ENCODE measurements around the gene KCNK4. TPM values are rescaled to one million over a fixed set of nuclear protein-coding genes. Genes with fewer than 3 reads are reported as not detected.
A peak's percentile ranks its signal among the peaks of the same experiment; 100 is the strongest.

Gene KCNK4
- total and polyA plus RNA-seq, 4 donors: not detected

- H3K36me3 ChIP-seq (ENCODE audit: control insufficient read depth in 4 of 4, insufficient read depth in 3 of 4, low read depth in 1 of 4, low read length in 3 of 4): no peaks in the 10 kb centered on the region
- TF ChIP-seq HNF4G (IDR thresholded peaks at IDR 0.05): no peak
- TF ChIP-seq YY1 (IDR thresholded peaks at IDR 0.05): no peak
- TF ChIP-seq CTCF (IDR thresholded peaks at IDR 0.05; ENCODE audit: low read depth, low read length, missing input control): no peak
- peak in 1 of 2 donors; percentile 64 for TF ChIP-seq JUND (IDR thresholded peaks at IDR 0.05)
- no peak for TF ChIP-seq REST (IDR thresholded peaks at IDR 0.05)
- no peak overlapping the region for H3K4me3 ChIP-seq (ENCODE audit: low read depth in 1 of 3, low read length in 3 of 3)
- H3K27me3 ChIP-seq (ENCODE audit: control insufficient read depth in 4 of 4, insufficient read depth in 4 of 4, low read length in 3 of 4): no peaks in the 10 kb centered on the region
- no peak overlapping the region for H3K9ac ChIP-seq (ENCODE audit: low read depth in 1 of 2, low read length in 2 of 2)
- H3K9me3 ChIP-seq (ENCODE audit: control insufficient read depth in 4 of 4, low read length in 3 of 4): no peaks in the 10 kb centered on the region
- no peak for DNase-seq (ENCODE audit: low spot score)
- peaks cover 0 to 2% (median under 1%) of the 10 kb centered on the region in 4 donors for H3K4me1 ChIP-seq (ENCODE audit: control insufficient read depth in 4 of 4, insufficient read depth in 4 of 4, low read length in 3 of 4)
- WGBS: 80% methylated on average over 14 of the region's 14 CpGs
- H3K27ac ChIP-seq (ENCODE audit: low read depth in 1 of 2, low read length in 2 of 2): no peak overlapping the region
Measured at GRCh38 chr11:64348383-64349024, 57.4 kb downstream of the KCNK4 start.

GRCh38 chr11:64349025-64349387, 57.9 kb downstream of the KCNK4 start:
- H3K36me3 ChIP-seq (ENCODE audit: control insufficient read depth in 4 of 4, insufficient read depth in 3 of 4, low read depth in 1 of 4, low read length in 3 of 4): no peaks in the 10 kb centered on the region
- TF ChIP-seq EGR1 (IDR thresholded peaks at IDR 0.05; ENCODE audit: low read depth in 2 of 2): no peak
- no peak for TF ChIP-seq GABPA (IDR thresholded peaks at IDR 0.05 in 1 of 2, conservative IDR thresholded peaks at IDR 0.05 in 1 of 2)
- no peak for TF ChIP-seq JUND (IDR thresholded peaks at IDR 0.05)
- no peak for TF ChIP-seq REST (IDR thresholded peaks at IDR 0.05)
- no peak for TF ChIP-seq TAF1 (conservative IDR thresholded peaks at IDR 0.05)
- no peak for TF ChIP-seq YY1 (IDR thresholded peaks at IDR 0.05)
- no peak for TF ChIP-seq NR2F2 (IDR thresholded peaks at IDR 0.05)
- TF ChIP-seq RXRA (IDR thresholded peaks at IDR 0.05): no peak
- no peak for TF ChIP-seq FOXA1 (IDR thresholded peaks at IDR 0.05)
- no peak for TF ChIP-seq SP1 (IDR thresholded peaks at IDR 0.05)
- H3K4me1 ChIP-seq (ENCODE audit: control insufficient read depth in 4 of 4, insufficient read depth in 4 of 4, low read length in 3 of 4): peaks cover 0 to 7% (median 3%) of the 10 kb centered on the region in 4 donors
- no peak overlapping the region for H3K9ac ChIP-seq (ENCODE audit: low read depth in 1 of 2, low read length in 2 of 2)
- DNase-seq (ENCODE audit: low spot score): no peak
- H3K9me3 ChIP-seq (ENCODE audit: control insufficient read depth in 4 of 4, low read length in 3 of 4): no peaks in the 10 kb centered on the region
- H3K4me3 ChIP-seq (ENCODE audit: low read depth in 1 of 3, low read length in 3 of 3): no peak overlapping the region
- 94% methylated on average over 7 of the region's 7 CpGs for whole genome bisulfite sequencing
- H3K27me3 ChIP-seq (ENCODE audit: control insufficient read depth in 4 of 4, insufficient read depth in 4 of 4, low read length in 3 of 4): no peaks in the 10 kb centered on the region
- no peak overlapping the region for H3K27ac ChIP-seq (ENCODE audit: low read depth in 1 of 2, low read length in 2 of 2)

All from liver (tissue), 9 donors.